ACC112 (cell line): ENCODE results near the gene DRC3.

ENCODE experiments used
- H2AFZ ChIP-seq: fragments of 200-600 bp; sonication (generic); one replicate; pipeline ENCODE4 v1.6.0; 2017; ENCODE audit warnings: antibody characterized with exemption, low read length; ENCODE audit not compliant: unreplicated experiment
- H3K27ac ChIP-seq: fragments of 200-600 bp; sonication (generic); 2 replicates; pipeline ENCODE4 v1.5.1; 2014; ENCODE audit warnings: low read depth, mild to moderate bottlenecking, antibody characterized with exemption, low read length, moderate library complexity
- H3K27me3 ChIP-seq: fragments of 200-600 bp; sonication (generic); 2 replicates; pipeline ENCODE4 v1.6.1; 2014; ENCODE audit warnings: mild to moderate bottlenecking, antibody characterized with exemption, low read length, moderate library complexity, mixed read lengths; ENCODE audit not compliant: insufficient read depth
- H3K36me3 ChIP-seq: fragments of 200-600 bp; sonication (generic); 2 replicates; pipeline ENCODE4 v1.6.1; 2016; ENCODE audit warnings: mild to moderate bottlenecking, antibody characterized with exemption, low read length, moderate library complexity, mixed read lengths; ENCODE audit not compliant: insufficient read depth
- H3K4me1 ChIP-seq: fragments of 200-600 bp; sonication (generic); one replicate; pipeline ENCODE4 v1.6.1; 2016; ENCODE audit warnings: low read length, mixed read lengths; ENCODE audit not compliant: insufficient read depth, unreplicated experiment, control insufficient read depth
- H3K4me3 ChIP-seq: fragments of 200-600 bp; sonication (generic); 2 replicates; pipeline ENCODE4 v1.5.1; 2014; ENCODE audit warnings: mild to moderate bottlenecking, low read depth, low read length
- H3K79me2 ChIP-seq: fragments of 200-600 bp; sonication (generic); one replicate; pipeline ENCODE4 v1.6.0; 2016; ENCODE audit warnings: low read length; ENCODE audit not compliant: control insufficient read depth, unreplicated experiment, insufficient read depth

The DRC3 gene

DNA sequence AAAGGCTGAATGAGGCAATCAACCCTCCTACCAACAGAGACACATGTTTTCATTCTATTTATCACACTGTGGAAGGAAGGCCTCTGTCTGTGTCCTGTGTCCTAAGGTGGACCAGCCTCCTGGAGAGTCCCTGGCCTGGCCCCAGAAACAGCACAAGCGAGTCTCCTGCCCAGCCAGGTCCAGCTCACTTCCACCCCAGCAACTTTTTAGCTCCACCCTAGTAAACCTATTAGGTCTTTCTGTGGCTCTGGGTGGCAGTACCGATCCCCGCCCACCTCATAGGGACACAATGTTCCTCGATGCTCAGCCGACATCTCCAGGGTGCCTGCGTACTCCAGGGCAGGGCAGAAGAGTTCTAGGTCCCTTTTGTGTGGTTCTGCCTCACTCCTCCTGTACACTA is 10.7 kb downstream of the DRC3 start:
- H3K79me2 ChIP-seq, result no peaks in the 10 kb centered on the region
- H2AFZ ChIP-seq, result no peak overlapping the region
- no peaks in the 10 kb centered on the region for H3K4me1 ChIP-seq
- H3K36me3 ChIP-seq, result no peaks in the 10 kb centered on the region
- no peak overlapping the region for H3K27ac ChIP-seq
- no peaks in the 10 kb centered on the region for H3K27me3 ChIP-seq
- H3K4me3 ChIP-seq, result no peak overlapping the region

DNA sequence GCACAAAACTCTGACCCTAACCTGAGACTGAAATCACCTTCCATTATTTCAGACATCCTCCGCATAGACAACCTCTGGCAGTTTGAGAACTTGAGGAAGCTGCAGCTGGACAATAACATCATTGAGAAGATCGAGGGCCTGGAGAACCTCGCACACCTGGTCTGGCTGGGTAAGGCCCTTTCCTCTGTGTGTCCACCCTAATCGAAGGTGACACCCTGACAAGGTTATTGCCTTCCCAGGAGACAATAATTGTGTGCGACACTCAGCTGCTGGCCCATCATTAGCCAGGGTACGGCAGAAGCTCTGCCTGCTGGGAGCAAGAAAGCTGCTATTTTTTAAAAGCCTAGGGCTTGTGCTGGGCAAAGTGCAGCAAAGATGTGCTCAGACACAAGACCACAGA is 11.1 kb downstream of the DRC3 start:
- H3K36me3 ChIP-seq, result no peaks in the 10 kb centered on the region
- no peak overlapping the region for H3K27ac ChIP-seq
- H3K79me2 ChIP-seq, result no peaks in the 10 kb centered on the region
- no peak overlapping the region for H2AFZ ChIP-seq
- H3K4me1 ChIP-seq, result no peaks in the 10 kb centered on the region
- no peaks in the 10 kb centered on the region for H3K27me3 ChIP-seq
- H3K4me3 ChIP-seq, result no peak overlapping the region

DNA sequence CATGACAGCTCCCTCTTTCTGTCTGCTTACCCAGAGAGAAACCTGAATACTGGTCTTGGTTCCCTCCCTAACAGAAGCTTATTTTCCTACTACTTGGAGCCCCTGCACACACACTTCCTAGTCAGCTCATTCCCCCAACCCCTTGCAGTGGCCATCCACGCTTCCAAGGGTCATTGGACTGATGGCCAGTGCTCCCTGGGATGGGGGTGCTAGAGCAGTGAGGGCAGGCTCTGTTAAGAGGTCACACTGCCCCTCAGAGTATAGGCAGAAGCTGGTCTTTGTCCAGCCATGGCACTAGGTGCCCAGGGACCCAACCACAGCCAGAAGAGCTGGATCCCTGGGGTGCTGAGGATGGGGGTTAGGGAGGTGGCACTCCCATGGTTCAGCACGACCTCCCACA is 12.5 kb downstream of the DRC3 start:
- Histone ChIP-seq H3K27ac (no peak overlapping the region), H3K79me2 (no peaks in the 10 kb centered on the region), H3K36me3 (no peaks in the 10 kb centered on the region), H3K27me3 (no peaks in the 10 kb centered on the region), H3K4me1 (peaks cover 3% of the 10 kb centered on the region), H3K4me3 (no peak overlapping the region), H2AFZ (no peak overlapping the region)

DNA sequence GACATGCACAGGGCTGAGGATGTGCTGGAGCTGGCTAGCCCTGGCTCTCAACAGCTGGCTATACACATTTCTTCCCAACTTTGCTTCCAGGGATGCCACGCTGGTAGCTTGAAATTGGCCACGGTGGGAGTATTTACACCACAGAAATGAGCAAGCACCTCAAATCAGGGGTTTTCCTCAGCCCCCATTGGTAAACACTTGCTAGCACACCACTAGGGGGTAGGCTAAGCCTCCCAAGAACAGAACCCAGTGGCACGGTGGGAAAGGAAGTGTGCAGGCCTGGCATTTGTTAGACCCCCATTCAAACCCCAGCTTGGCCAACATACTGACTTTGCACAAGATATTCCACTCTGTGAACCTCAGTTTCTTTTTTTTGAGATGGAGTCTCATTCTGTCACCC is 12.9 kb downstream of the DRC3 start:
- Histone ChIP-seq H3K27me3 (no peaks in the 10 kb centered on the region), H3K4me3 (no peak overlapping the region), H3K4me1 (peaks cover 7% of the 10 kb centered on the region), H2AFZ (no peak overlapping the region), H3K79me2 (no peaks in the 10 kb centered on the region), H3K36me3 (no peaks in the 10 kb centered on the region), H3K27ac (no peak overlapping the region)

DNA sequence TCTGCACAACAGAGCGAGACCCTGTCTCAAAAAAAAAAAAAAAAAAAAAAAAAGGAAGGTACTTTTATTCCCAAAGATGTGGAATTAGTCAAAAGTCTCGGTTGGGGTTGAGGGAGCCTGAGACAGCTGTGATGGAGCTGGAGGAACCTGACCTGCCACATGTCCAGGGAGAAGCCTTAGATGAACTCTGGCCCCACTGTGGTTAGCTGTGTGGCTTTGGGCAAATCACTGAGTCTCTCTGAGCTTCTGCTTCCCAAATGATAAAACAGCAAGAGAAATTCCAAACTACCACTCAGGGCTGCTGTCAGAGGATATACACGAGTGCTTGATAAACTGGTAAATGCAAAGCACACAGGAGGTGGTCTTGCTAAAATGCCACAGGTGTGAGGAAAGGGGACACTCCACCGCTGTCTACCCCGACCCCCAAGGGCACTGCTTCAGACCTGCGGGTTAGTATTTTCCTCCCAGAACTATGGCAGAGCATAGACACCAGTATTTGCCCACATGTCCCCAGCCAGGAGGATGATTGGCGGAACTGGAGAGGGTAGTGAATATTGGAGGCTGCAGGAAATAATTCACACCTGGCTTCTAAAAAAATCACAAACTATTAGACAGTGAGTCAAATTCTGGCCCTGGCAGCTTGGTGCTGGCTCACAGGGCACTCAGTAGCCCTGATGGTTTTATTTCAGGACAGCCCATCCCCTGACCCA is 14.7 kb downstream of the DRC3 start:
- no peak overlapping the region for H3K27ac ChIP-seq
- H3K79me2 ChIP-seq, result no peaks in the 10 kb centered on the region
- H3K36me3 ChIP-seq, result no peaks in the 10 kb centered on the region
- peaks cover 13% of the 10 kb centered on the region for H3K4me1 ChIP-seq
- H2AFZ ChIP-seq, result no peak overlapping the region
- H3K4me3 ChIP-seq, result no peak overlapping the region
- no peaks in the 10 kb centered on the region for H3K27me3 ChIP-seq

DNA sequence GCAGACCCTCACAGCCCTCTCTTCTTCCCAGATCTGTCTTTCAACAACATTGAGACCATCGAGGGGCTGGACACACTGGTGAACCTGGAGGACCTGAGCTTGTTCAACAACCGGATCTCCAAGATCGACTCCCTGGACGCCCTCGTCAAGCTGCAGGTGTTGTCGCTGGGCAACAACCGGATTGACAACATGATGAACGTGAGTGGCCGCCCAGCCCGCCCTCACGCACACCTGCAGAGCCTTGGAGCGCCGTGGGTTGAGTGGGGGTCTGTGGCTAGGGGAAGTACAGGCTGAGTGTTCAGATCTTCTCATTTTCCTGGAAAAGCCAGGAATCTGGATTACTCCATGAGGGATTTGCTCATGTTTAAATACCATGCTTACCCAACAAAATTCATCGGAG is 15.2 kb downstream of the DRC3 start:
- H3K27ac ChIP-seq, result no peak overlapping the region
- no peak overlapping the region for H3K4me3 ChIP-seq
- H3K36me3 ChIP-seq, result no peaks in the 10 kb centered on the region
- no peaks in the 10 kb centered on the region for H3K27me3 ChIP-seq
- no peaks in the 10 kb centered on the region for H3K79me2 ChIP-seq
- H2AFZ ChIP-seq, result no peak overlapping the region
- H3K4me1 ChIP-seq, result peaks cover 13% of the 10 kb centered on the region

DNA sequence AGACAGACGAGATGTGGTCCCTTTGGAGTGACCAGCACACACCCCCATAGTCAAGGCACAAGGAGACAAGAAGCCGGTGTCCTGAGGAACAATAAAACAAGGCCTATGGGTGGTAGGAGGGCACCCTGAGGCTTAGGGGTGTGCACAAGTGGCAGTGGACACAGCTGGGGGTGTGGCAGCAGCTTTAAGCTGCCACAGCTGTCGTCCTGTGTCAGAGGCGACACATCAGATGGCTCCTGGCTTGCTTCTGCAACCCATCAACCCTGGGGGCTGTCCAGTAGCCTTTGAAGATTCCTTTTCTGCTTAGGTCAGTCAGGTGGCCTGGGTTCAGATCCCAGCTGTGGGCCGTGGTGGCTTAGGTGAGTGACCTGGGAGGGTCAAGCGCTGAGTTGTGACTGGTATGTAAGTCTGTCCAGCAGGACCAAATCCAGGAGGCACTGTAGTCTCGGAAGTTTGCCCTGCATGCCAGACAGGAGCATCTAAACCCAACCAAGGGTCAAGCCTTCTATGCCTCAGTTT is 15.8 kb downstream of the DRC3 start:
- no peak overlapping the region for H3K4me3 ChIP-seq
- H3K4me1 ChIP-seq, result peaks cover 13% of the 10 kb centered on the region
- no peak overlapping the region for H2AFZ ChIP-seq
- H3K79me2 ChIP-seq, result no peaks in the 10 kb centered on the region
- no peak overlapping the region for H3K27ac ChIP-seq
- no peaks in the 10 kb centered on the region for H3K27me3 ChIP-seq
- no peaks in the 10 kb centered on the region for H3K36me3 ChIP-seq

DNA sequence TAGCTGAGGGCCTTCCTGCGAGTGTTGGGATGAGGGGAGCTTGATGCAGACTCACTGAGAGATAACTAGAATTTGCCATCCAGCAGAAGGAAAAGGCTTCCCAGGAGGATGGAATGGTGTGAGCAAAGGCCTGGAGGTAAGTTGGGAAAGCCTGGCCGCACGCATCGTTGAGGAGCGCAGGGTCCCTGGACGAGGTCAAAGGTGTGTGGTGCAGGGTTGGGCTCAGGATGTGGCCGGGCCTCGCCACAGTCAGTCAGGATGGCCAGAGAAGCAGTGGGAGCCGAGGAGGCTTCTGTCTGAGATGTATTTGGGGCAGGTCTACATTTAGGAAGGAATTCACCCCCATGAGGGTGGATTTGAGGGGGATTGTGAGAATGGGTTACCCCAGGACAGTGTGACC is 16.4 kb downstream of the DRC3 start:
- Histone ChIP-seq H3K4me3 (no peak overlapping the region), H2AFZ (no peak overlapping the region), H3K79me2 (no peaks in the 10 kb centered on the region), H3K4me1 (peaks cover 13% of the 10 kb centered on the region), H3K36me3 (no peaks in the 10 kb centered on the region), H3K27ac (no peak overlapping the region), H3K27me3 (no peaks in the 10 kb centered on the region)

DNA sequence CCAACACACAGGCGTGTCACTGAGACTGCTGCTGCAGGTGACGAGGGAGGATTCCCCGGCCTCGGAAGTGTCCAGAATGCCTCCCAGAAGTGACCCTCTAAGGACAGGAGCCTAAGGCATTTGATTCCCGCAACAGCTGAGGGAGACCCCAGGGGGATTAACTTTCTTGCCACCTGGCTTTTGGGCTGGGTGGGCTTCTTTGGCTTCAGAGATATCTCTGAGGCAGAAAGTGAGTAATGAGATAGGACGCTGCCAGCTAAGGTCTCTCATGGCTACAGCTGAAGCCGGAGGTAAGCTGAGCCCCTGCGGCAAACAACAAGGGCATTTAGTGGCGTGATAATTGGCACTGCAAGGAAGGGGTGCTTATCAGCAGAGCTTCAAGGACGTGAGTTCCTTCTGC is 17.0 kb downstream of the DRC3 start:
- Histone ChIP-seq H3K36me3 (no peaks in the 10 kb centered on the region), H3K4me3 (no peak overlapping the region), H3K79me2 (no peaks in the 10 kb centered on the region), H3K4me1 (peaks cover 13% of the 10 kb centered on the region), H3K27ac (no peak overlapping the region), H3K27me3 (no peaks in the 10 kb centered on the region), H2AFZ (no peak overlapping the region)

DNA sequence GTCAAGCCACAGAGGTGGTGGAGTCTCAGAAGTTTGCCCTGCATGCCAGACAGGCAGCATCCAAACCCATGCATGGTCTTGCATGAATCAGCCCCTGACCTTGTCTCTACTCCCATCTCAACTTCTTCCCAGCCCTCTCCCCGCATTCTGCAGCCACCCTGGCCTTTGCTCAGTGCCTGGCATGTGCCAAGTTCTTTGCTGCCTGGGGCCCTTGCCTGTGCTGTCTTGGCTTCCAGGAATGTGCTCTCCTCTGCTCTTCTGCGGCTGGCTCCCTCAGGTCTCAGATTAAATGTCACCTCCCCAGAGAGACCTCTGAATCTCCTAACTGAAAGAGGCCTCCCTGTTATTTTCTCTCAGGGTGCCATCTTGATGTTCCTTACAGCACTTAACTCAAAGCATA is 17.6 kb downstream of the DRC3 start:
- Histone ChIP-seq H3K27me3 (no peaks in the 10 kb centered on the region), H3K4me3 (no peak overlapping the region), H3K36me3 (no peaks in the 10 kb centered on the region), H3K4me1 (peaks cover 13% of the 10 kb centered on the region), H3K79me2 (no peaks in the 10 kb centered on the region), H3K27ac (peak overlapping the region; percentile 84), H2AFZ (peak overlapping the region; percentile 4)

DNA sequence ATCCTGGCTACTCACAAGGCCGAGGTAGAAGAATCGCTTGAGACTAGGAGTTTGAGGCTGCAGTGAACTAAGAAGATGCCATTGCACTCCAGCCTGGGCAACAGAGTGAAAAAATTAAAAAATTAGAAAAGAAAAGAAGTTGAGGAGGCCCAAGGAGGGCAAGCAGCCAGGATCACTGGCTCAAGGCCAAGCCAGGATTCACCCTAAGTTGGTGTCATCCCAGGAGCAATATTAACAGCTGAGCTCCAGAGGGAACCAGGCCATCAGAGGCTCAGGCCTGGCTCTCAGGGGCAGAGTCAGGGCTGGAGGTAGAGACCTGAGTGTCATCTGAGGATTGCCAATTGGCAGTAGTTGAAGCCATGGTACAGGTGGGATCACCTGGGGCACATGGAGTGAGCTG is 20.7 kb downstream of the DRC3 start:
- Histone ChIP-seq H3K27ac (no peak overlapping the region), H3K4me1 (peaks cover 13% of the 10 kb centered on the region)

More for the DNA sequence above, 20.7 kb downstream of the DRC3 start:
- no peaks in the 10 kb centered on the region for H3K79me2 ChIP-seq
- no peaks in the 10 kb centered on the region for H3K27me3 ChIP-seq
- no peak overlapping the region for H3K4me3 ChIP-seq
- H3K36me3 ChIP-seq, result no peaks in the 10 kb centered on the region
- H2AFZ ChIP-seq, result no peak overlapping the region
